SK-N-SH (cell line): ENCODE results near the gene ID2.

ENCODE experiments used
- CTCF ChIP-seq: fragments of 200-600 bp; sonication (generic); IDR thresholded peaks from 2 replicates; pipeline ENCODE4 v1.6.1; 2017; ENCODE audit warnings: antibody characterized with exemption, mild to moderate bottlenecking, moderate library complexity
- EZH2phosphoT487 ChIP-seq: fragments of 200-600 bp; sonication (generic); IDR thresholded peaks from 2 replicates; pipeline ENCODE4 v1.6.1; 2017; ENCODE audit warnings: low read depth, mixed run types, mild to moderate bottlenecking, antibody characterized with exemption, moderate library complexity, borderline replicate concordance
- FOSL2 ChIP-seq: IDR thresholded peaks from 2 replicates; pipeline ENCODE4 v1.4.0; 2012; ENCODE audit warnings: low read depth, mild to moderate bottlenecking, moderate library complexity, borderline replicate concordance
- FOXM1 ChIP-seq: IDR thresholded peaks from 2 replicates; pipeline ENCODE4 v1.4.0; 2012; ENCODE audit warnings: low read depth, mild to moderate bottlenecking
- GABPA ChIP-seq: IDR thresholded peaks from 2 replicates; pipeline ENCODE4 v1.4.0; 2012; ENCODE audit warnings: low read depth, mild to moderate bottlenecking
- JUND ChIP-seq: IDR thresholded peaks from 2 replicates; pipeline ENCODE4 v1.4.0; 2012
- RAD21 ChIP-seq: IDR thresholded peaks from 2 replicates; pipeline ENCODE4 v1.6.1; 2012; ENCODE audit warnings: mild to moderate bottlenecking, low read length
- TAF1 ChIP-seq: IDR thresholded peaks from 2 replicates; pipeline ENCODE4 v1.6.1; 2012; ENCODE audit warnings: low read depth, mild to moderate bottlenecking, low read length, moderate library complexity, borderline replicate concordance
- TCF12 ChIP-seq: IDR thresholded peaks from 2 replicates; pipeline ENCODE4 v1.4.0; 2012
- ZBTB33 ChIP-seq: IDR thresholded peaks from 2 replicates; pipeline ENCODE4 v1.4.0; 2012; ENCODE audit warnings: low read depth, borderline replicate concordance
- TF ChIP-seq, protein P1 (sequence below): fragments of 150-350 bp; IDR thresholded peaks from 2 replicates; pipeline ENCODE4 v1.6.1; 2017; ENCODE audit warnings: antibody characterized with exemption, low read length, low read depth, borderline replicate concordance
- TF ChIP-seq, protein P2 (sequence below): IDR thresholded peaks from 2 replicates; pipeline ENCODE4; 2012

DNA sequence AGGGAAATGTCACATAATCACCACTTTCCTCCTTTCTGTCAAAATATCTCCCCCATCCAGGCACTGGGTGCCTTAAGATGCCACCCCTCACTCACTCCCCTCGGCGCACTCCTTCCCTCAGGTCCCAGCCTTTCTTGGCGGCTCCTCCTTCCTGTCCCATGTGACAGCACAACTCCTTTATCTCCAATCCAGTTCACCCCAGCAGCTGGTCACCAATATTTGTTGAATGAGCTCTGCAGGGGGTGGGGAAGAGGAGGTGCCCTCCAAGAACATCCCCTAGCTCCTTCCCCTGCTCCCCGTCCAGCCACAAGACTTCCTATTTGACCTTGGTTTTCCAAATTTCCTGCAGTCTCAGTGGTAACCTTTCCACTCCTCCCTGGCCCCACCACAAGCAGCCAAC is 31.6 kb upstream of the ID2 start:
- no peak for TF ChIP-seq RAD21
- no peak for TF ChIP-seq JUND
- TF ChIP-seq CTCF: no peak
- TF ChIP-seq GABPA: no peak
- TF ChIP-seq ZBTB33: no peak
- no peak for TF ChIP-seq EZH2phosphoT487
- TF ChIP-seq FOXM1: no peak
- no peak for TF ChIP-seq TAF1
- TF ChIP-seq, protein P1, sequence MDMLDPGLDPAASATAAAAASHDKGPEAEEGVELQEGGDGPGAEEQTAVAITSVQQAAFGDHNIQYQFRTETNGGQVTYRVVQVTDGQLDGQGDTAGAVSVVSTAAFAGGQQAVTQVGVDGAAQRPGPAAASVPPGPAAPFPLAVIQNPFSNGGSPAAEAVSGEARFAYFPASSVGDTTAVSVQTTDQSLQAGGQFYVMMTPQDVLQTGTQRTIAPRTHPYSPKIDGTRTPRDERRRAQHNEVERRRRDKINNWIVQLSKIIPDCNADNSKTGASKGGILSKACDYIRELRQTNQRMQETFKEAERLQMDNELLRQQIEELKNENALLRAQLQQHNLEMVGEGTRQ: no peak
- TF ChIP-seq TCF12: no peak
- TF ChIP-seq FOSL2: no peak
- TF ChIP-seq, protein P2, sequence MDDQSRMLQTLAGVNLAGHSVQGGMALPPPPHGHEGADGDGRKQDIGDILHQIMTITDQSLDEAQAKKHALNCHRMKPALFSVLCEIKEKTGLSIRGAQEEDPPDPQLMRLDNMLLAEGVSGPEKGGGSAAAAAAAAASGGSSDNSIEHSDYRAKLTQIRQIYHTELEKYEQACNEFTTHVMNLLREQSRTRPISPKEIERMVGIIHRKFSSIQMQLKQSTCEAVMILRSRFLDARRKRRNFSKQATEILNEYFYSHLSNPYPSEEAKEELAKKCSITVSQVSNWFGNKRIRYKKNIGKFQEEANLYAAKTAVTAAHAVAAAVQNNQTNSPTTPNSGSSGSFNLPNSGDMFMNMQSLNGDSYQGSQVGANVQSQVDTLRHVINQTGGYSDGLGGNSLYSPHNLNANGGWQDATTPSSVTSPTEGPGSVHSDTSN: no peak
